Measurements from ENCODE around the gene APOM.
A peak's percentile ranks its signal among the peaks of the same experiment; 100 is the strongest.

Gene APOM

DNA sequence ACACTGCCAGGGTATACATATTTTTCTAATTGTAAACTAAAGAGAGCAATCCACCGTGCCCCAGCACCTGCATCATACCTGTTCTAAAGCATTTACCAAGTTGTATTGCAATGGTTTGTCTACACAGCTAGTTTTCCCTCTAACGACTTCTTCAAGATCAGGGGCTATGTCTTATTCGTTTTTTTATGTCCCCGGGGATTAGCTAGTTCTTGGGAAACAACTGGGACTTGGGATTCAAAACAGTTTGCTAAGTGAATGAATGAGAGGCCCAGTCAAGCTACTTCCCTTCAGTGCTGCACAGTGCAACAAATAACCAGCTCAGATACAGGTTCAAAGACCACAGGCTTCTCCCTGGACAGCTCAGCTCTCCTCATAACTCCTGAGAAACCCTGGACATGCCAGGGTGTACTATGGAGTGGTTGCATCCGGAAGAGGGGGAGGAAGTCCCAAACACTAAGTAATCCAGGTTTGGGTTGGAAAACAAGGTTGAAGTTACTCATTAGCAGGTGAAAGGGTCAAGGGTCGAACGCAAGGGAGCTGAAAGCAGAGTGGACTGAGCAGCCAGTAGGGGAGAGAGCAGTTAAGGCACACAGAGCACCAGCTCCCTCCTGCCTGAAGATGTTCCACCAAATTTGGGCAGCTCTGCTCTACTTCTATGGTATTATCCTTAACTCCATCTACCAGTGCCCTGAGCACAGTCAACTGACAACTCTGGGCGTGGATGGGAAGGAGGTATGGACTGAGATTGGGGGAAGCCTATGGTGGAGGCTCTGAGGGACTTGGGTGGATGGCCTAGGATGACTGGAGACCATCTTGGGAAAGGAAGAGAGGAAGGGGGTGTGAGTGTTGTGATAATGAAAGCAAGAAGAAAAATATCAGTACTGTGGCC is at the start of gene APOM:
Gene APOM, plus strand, starts transcription at position 546 of the 889 bp plus-strand sequence. Its CDS starts 73 bp downstream, at position 619.
- no peak for DNase-seq

DNA sequence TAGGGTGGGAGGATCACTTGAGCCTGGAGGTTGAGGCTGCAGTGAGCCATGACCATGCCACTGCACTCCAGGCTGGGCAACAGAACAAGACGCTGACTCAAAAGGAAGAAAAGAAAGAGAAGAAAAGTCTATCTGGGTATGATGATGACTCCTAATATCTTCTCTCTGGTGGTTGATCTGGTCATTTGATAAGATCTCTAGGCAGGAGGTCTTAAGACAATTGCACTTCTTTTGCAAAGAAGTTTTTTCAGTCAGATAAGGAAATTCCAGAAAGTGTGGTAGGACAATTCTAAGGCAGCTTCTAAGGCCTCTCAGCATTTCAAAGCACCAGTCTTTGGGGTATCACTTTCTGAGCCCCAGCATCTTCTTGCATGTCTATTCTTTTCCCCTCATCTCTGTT is 48.4 kb upstream of the APOM start:
- DNase-seq: no peak

DNA sequence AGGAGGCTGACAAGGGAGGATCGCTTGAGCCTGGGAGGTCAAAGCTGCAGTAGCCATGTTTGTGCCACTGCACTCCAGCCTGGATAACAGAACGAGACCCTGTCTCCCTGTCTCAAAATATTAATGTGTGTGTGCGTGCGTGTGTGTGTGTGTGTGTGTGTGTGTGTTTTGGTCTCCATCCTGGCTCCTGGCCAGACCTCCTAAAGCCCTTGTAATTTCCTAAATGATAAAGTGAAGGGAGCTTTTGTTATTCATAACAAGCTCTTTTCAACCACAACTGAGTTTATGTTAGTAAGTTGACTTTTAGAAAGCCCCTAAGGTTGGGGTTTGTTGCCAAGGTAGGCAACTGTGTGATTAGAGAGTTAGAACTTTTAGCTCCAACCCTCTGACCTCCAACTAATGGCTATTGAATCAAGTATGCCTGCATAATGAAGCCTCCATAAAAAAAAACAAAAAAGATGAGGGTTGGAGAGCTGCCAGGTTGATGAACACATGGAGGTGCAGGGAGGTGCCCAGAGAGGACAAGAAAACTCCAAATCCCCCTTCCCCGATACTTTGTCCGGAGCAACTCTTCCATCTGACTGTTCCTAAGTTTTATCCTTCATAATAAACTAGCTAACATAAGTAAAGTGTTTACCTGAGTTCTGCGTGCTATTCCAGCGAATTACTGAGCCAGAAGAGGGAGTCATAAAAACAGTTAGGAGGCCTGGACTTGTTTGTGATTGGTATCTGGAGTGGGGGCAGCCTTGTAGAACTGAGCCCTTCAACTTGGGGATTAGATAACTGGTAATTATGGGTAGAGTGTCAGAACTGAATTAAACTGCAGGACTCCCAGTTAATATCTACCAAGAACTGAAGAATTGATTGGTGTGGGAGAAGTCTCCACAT is 45.9 kb upstream of the APOM start:
- no peak for DNase-seq

DNA sequence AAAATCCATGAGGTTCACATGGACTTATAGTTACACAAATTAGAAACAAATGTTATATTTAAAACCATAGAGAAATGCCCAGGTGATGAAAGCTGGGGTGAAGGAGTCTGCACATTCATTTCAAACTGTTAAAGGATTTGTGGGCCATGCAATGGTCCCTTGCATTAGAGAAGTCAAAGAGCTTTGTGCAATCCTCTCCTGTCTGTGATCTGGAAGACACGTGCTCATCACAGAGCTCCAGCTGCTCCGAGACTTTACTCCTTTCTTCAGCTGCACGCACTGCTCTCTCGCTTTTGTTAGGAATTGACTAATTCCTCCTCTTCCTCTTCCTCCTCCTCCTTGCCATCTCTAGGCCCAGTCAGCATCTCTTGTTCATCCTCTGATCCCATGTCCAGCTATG is 44.7 kb upstream of the APOM start:
- DNase-seq: no peak

DNA sequence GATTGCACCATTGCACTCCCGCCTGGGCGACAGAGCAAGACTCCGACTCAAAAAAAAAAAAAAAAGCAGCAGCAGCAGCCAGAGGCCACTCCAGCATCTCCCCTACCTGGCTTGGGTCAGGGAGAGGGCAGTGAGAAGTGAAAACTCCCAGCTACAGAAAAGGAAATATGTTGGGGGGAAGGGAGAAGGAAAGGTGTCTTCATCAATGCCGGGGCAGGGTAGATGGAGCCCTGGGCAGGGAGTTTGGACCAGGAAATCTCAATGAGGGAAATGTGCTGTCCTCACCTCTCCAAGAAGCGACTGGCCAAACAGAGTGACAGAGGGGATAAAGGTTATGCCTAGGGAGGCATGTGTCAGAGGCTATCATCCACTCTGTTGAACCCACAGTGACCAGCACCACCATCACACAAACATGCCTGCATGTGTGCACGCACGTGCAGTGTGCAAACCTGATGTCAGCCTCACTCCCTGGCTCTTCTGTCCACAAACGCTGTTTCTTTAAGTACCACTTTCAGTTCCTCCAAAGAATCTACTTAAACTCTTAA is 41.5 kb upstream of the APOM start:
- DNase-seq: peak in 2 of 58 donors; percentile 27 to 39

DNA sequence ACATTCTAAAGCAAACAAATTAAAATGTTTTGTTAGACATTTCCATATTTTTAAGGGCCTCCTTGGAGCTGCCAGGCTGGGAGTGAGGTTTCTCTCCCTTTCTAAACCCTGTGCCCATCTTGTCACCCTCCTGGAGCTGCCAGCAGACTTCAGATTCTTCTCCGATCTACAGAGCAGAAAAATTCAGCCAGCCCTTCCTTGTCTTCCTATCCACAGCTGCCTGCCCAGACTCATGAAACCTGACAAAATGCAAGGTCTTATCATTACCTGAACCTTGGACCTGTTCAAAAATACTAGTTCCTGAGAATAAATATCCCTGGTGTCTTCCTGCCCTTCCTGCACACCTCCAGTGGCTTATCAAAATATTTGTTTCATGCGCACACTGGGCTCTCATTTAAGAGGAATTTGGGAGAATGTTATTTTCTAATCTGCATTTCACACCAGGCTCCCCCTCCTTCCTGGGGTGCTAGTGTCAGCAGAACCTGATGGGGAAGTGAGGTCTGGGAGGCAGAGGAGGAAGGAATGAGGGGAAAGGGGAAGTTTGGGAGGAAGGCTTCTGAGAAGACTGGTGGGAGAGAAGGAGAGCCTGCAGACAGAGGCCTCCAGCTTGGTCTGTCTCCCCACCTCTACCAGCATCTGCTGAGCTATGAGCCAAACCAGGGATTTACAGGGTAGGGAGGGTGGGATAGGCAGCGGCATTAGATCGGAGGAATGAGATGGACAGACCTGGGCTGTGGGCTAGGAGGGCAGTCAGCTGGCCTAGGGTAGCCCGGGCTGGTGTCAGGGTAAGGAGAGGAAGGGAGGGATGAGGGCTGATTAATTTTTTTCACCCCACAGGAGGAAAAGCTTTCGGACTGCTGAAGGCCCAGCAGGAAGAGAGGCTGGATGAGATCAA is 40.8 kb upstream of the APOM start, which contains the start of gene AIF1:
Gene AIF1, plus strand, starts transcription at position 551 of the 895 bp plus-strand sequence. Its CDS starts 96 bp downstream, at position 647.
- peak in 4 of 58 donors; percentile 9 to 30 (median 13) for DNase-seq

DNA sequence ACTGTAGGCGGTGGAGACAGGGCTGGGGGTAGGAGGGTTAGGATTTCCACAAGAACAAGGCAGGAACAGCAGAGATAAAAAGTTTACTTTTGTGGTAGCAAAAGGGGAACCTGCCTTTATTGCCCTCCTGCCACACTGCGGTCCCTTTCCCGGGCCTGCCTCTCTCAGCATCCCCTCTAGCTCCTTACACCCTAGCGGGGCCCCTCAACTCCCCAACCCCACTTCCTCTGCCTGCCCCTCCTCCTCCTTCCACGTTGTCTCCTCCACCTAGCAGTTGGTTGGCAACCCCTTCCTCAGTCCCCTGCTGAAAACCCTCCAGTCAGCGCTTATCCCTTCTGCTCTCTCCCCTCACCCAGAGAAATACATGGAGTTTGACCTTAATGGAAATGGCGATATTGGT is 39.9 kb upstream of the APOM start:
- peak in 1 of 58 donors; percentile 17 for DNase-seq

DNA sequence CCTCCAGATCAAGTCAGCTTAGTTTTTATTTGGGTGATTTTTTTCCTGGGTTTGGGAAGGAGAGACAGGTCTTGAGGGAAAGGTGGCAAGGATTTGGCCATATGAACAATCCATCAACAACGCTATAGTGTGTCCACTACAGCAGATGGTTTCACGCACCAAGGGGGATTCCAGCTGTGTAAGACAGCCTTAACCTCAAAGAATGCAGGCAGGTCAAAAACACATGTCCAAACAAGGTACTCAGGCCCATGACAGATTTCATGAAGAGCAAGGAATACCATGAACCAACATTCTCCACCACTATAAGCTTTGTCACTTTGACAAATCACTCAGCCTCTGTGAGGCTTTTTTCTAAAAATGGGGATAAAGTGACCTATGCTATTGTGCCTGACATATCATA is 38.7 kb upstream of the APOM start:
- no peak for DNase-seq

DNA sequence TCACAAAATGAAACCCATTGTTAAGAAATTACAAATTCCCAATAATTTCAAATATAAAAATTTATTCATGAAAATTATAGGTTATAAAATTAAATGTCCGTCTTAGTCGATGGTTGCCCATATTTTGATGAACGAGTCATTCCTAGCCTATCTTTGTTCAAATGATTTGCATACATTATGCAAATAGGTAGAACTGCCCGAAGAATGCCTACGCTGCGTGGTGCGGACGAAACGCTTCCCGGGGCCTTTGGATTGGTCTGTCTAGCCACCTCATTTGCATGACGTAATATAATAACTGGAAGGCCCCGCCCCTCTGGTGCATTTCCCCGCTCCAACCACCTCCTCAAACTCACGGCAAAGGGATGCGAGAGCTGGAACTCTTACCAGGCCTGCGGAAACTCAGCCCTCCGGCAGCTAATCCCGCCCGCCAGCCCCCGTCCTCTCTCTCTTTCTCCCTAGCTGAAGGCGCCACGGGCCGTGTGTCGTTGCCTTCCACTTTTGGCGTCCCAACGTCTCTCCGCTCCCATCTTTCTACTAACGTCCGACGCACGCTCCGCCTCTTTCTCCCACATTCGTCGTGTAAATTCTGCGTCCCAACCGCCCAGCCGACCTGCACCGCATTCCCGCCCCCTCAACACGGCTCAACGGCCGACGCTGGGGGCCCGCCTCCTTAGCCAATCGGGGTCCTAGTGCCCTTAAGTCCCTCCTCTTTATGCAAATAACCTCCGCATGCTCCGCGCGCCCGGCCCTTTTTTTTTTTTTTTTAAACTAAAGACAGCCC is 35.7 kb upstream of the APOM start:
- DNase-seq: peak; percentile 93 to 100 (median 98)

DNA sequence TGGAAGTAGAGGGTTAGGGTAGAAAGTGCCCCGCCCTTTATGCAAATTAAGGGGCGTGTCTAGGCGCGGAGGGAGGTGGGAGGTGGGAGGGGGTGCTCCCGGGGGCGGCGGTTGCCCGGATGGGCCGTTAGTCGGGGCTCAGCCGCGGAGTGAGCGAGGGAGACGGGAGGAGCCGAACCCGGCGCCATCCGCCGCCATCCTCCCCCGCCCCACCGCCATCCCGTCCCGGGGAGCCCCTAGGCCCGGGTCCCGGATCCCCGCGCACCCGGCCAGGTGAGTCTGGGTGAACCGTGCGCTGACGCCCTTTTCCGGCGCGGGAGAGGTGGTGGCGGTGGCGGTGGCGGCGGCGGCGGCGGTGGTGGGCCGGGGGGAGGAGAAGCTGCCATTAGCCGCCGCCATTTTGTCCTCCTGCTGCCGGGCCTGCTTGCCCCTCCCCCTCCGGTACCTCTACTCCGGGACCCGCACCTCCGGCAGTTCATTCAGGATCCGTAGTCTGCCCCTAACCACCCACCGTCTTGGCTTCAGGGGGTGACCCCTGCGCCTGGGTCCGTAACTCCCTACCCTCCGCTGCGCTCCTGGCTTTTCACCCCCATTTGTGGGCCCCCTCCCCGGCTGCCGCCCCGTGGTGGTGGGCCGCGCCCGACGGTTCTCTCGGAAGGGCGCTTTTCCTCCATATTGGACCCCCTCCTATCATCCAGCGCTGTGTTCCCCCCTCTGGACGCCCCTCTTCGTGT is 34.9 kb upstream of the APOM start, which contains the start of gene PRRC2A:
Gene PRRC2A, plus strand, starts transcription at position 130 of the 734 bp plus-strand sequence. CDS start 2,075 bp downstream, outside the sequence.
- DNase-seq: peak in 42 of 58 donors; percentile 46 to 100 (median 78)

DNA sequence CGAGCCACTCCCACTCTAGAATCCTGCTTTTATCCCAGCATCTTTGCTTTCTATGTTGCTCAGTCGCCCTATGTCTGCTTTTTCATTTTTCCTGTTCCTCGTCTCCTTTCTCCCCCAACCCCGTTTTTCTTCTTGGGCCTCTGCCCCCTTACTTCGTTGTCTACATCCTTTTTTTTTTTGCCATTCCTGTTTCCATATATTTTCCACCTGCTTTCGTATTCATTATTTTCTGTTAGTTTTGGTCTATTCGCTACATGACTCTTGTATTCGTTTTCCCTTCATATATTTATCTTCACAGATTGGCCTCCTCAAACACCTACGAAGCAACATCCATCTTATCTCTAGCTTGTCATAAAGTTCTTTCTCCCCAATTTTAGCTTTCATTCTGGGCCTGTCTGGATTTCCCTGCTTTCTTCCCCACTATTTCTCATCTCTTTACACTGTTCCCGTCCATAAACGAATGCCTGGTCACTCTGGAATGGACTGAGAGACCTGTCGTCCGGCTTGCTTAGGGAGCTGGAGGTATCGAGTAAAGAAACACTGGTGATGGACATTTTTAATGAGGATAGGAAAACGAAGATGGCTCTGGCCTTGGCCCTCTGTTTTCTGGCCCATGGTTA is 34.3 kb upstream of the APOM start:
- DNase-seq: no peak

DNA sequence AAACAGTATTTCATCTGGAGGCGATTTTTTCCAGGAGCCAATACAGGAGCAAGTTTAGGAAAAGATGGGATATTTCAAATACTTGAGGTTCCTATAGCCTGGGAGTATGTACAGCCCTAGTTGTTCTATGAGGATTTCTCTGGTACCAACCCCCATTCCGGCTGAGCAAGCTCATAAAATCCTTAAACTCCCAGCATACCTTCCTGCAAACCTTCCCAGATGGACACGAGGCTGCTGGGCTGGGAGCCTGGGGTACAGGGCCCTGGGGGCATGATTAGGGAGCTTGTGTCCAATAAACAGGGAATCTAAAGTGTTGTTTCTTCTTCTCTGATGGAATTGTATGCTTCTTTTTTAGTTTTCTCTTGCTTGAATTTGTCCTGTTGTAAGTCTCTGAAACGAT is 33.7 kb upstream of the APOM start:
- peak in 1 of 58 donors; percentile 6 for DNase-seq

DNA sequence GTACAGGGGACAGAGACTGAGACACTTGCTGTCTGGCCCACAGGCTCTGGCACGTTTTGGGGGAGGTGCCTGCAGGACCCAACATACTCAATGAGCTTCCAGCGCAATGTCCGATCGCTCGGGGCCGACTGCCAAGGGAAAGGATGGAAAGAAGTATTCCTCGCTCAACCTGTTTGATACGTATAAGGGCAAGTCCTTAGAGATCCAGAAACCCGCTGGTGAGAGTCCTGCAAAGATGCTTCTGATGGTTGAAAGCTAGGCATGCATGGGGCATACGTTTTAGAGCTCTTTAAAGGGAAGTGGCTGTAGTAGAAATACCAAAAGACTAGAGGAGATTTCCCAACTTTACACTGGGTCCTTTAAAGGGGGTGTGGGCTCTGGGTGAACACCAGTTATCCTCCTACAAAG is 33.0 kb upstream of the APOM start:
- no peak for DNase-seq

DNA sequence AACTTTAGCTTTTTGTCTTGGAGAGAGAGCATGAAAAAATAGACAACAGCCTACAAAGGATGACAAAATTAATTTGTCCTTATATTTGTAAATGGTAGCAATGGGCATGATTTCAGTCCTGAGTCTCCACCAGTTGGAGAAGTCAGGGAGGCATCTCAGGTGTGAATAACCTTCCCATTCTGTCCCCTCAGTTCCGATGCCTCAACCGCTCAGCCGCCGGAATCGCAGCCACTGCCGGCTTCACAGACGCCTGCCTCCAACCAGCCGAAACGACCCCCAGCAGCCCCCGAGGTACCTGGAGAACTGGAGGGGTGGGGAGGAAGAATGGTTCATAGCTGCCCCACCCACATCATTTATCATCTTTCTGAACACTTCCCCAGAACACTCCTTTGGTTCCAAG is 31.6 kb upstream of the APOM start:
- DNase-seq: no peak

DNA sequence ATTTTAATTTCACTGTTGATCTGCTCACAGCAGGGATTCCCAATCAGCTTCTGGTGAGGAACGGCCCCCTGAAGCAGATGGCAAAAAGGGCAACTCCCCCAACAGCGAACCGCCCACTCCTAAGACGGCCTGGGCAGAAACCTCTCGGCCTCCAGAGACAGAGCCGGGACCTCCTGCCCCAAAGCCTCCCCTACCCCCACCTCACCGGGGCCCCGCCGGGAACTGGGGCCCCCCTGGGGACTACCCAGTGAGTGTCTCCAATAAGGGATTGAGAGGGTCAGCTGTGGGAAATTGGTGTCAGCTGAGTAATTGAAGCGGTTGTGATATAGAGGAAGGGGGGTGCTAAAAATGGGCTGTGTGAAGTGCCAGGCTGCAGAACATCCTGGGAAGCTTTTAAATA is 28.7 kb upstream of the APOM start:
- no peak for DNase-seq

DNA sequence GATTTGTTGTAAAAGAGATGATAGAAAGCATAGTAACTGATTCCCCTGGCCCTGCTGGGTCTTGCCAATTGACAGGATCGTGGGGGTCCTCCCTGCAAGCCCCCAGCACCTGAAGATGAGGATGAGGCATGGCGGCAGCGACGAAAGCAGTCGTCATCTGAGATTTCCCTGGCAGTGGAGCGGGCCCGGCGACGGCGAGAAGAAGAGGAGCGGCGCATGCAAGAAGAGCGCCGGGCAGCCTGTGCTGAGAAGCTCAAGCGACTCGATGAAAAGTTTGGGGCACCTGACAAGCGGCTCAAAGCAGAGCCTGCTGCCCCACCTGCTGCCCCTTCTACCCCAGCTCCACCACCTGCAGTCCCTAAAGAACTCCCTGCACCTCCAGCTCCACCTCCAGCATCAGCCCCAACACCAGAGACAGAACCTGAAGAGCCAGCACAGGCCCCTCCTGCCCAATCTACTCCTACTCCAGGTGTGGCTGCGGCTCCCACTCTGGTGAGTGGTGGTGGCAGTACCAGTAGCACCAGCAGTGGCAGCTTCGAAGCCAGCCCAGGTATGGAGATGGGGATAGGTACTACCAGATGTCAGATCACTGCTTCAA is 27.9 kb upstream of the APOM start:
- no peak for DNase-seq

DNA sequence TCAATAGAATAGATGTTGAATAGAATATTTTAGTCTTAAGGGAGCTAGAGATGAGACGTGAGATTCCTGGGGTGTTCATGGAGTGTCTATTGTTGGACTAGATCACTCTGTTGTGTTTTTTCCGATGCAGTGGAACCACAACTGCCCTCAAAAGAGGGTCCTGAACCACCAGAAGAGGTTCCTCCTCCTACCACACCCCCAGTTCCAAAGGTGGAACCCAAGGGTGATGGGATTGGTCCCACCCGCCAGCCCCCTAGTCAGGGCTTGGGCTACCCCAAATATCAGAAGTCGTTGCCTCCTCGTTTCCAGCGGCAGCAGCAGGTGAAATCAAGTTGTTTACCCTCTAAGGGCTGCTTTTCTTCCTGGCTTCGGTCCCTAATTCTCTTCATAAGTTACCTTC is 26.7 kb upstream of the APOM start:
- DNase-seq: no peak
